T-helper 9 cell (primary cell): ENCODE results near the gene CNOT10.

Experiments used
- DNase-seq: peaks from one replicate; pipeline ENCODE4 v3.0.0-alpha.2; 2020

The CNOT10 gene

GRCh38 chr3:32819551-32820348 lies 134.8 kb downstream of the CNOT10 start:
- DNase-seq: no peak

DNA sequence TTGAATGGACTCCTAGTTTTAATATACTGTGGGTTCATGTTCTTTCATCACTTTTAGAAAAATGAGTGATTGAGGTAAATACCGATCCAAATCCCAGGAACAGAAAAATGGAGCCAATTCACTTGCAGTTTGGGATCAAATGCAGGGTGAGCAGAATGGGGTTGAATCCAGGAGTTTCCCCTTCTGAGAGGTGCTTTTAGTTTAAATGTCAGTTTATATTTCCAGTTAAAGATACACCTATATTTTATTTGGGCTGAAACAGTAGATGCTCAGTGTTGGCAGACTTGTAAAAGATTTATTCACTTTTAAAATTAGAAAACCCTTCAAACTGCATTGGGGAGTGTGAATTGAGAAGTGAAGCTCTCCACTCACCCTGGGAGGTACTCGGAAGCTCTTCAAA lies 135.4 kb downstream of the CNOT10 start:
- no peak for DNase-seq

GRCh38 chr3:32820971-32821685 lies 136.1 kb downstream of the CNOT10 start:
- no peak for DNase-seq

- DNase-seq: no peak
Observed at GRCh38 chr3:32821686-32822296, 136.8 kb downstream of the CNOT10 start.

DNA sequence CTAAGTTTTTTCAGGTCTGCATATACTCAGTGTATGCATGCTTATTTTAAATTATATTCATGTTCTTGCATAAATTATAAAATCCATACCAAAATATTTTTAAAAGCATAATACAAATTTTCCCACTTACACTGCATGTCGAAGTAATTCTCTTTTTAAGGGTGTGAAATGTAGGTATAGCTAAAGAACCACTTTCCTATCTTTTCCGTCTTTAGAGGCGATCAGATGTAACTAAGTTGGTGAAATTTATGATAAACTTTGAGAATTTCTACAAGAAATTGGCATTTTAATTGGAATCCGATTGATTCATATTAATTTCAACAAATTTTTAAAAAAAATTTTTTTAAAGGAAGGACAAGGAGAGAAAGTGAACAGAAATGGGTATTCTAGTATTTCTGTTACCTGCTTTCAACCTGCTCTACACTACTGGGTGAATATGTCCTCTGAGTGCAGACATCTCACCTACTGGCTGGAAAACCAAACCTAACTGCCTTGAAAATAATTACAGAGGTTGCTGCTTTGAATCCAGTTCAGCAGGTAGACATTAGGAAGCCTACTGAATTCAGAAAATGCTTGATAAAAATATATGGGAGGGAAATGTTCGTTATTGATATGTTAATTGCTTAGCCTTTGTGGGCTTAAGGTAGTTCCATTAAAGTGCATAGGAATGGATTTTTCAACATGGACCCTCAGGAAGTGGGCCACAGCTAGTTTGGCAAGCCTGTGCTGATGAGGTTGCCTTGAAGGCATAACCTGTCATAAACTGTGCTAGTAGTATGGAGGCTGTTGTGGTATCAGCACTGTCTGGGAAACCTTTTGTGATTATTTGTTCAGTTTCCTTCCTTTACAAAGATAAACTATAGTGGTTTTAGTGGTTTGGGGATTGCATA lies 137.9 kb downstream of the CNOT10 start:
- DNase-seq: no peak
